Measurements from ENCODE around the gene ZBBX.
A peak's percentile ranks its signal among the peaks of the same experiment; 100 is the strongest.
"Not testable (repeated sequence)": the region's sequence is repeated elsewhere in the genome, so short reads cannot be mapped to it uniquely, and the experiment has no call there.

Gene ZBBX, protein sequence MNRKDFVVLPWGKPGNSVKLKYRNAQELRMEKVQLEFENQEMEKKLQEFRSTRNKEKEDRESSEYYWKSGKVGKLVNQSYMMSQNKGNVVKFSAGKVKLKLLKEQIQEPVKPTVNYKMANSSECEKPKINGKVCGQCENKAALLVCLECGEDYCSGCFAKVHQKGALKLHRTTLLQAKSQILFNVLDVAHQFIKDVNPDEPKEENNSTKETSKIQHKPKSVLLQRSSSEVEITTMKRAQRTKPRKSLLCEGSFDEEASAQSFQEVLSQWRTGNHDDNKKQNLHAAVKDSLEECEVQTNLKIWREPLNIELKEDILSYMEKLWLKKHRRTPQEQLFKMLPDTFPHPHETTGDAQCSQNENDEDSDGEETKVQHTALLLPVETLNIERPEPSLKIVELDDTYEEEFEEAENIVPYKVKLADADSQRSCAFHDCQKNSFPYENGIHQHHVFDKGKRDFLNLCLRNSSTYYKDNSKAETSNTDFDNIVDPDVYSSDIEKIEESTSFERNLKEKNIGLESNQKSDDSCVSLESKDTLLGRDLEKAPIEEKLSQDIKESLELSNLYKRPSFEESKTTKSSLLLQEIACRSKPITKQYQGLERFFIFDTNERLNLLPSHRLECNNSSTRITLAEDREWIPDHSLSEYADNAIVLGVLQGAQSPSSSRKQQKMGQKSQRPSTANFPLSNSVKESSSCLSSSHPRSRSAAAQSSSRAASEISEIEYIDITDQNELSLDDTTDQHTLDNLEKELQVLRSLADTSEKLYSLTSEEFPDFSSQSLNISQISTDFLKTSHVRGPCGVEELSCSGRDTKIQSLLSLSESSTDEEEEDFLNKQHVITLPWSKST

DNA sequence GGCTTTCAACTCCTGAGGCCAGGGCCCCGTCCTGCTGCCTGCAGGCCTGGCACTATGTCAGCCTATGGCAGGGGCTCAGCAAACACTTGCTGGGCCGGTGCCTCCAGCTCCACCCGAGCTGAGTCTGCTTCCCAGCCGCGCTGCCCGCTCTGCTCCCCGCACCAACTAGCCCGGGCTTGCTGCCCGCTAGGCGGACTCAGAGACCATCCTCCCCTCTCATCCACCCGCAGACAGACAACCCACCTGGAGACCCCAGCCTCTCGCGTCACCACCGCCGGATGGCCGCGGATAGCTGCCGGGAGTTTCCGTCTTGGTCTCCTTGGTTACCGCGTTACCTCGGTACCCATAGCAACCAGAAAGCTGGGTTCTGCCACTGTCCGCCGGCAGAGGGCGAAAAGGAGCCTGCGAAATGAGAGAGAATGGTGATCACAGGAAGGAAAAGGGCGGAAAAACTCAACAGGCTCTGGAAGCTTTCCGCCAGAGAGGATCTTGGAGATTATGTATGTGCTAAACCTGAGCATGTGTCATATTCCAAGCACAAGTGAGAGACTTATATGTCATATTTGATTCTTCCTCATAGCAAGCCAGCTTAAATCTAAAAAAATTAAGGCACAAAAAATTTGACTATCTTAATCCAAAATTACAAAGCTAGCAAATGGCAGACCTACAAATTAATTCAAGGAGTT, at the start of gene ZBBX:
Gene ZBBX, minus strand, starts transcription at position 294 of the 686 bp plus-strand sequence. CDS start 7,396 bp downstream, outside the sequence.
- peak; percentile 69 for DNase-seq (ENCODE audit: low read depth)

DNA sequence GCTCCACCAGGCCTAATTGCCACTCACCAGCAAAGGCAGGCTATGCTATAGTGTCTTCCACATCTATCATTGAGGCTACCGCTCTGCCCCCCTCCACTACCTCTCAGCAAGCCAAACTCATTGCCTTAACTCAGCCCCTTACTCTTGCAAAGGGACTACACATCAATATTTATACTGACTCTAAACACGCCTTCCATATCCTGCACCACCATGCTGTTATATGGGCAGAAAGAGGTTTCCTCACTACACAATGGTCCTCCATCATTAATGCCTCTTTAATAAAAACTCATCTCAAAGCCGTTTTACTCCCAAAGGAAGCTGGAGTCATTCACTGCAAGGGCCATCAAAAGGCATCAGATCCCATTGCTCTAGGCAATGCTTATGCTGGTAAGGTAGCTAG, 46.9 kb upstream of the ZBBX start:
- DNase-seq (ENCODE audit: low read depth): not testable (repeated sequence)

DNA sequence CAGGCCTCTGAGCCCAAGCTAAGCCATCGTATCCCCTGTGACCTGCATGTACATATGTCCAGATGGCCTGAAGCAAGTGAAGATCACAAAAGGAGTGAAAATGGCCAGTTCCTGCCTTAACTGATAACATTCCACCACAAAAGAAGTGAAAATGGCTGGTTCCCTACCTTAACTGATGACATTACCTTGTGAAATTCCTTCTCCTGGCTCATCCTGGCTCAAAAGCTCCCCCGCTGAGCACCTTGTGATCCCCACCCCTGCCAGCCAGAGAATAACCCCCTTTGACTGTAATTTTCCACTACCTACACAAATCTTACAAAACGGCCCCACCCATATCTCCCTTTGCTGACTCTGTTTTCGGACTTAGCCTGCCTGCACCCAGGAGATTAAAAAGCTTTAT, 42.3 kb upstream of the ZBBX start:
- DNase-seq (ENCODE audit: low read depth): not testable (repeated sequence)

DNA sequence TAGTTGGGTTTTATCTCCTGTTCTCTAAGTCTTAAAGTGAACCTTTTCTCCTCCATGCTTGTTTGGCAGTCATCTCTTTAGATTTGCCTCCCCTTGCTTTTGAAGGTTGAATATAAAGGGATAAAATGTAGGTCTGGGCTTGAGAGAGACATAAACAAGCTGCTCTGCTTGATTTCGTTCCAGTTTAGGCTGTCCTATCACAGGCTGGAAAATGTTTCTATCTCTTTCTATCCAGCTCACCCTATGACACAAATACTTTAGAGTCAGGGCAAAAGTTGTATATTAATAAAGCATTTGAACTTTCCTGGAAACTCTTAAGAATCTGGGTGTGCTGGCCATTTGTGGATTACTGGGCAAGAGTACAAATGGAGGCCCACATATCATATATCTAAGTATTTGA, 29.5 kb upstream of the ZBBX start:
- DNase-seq (ENCODE audit: low read depth): no peak

DNA sequence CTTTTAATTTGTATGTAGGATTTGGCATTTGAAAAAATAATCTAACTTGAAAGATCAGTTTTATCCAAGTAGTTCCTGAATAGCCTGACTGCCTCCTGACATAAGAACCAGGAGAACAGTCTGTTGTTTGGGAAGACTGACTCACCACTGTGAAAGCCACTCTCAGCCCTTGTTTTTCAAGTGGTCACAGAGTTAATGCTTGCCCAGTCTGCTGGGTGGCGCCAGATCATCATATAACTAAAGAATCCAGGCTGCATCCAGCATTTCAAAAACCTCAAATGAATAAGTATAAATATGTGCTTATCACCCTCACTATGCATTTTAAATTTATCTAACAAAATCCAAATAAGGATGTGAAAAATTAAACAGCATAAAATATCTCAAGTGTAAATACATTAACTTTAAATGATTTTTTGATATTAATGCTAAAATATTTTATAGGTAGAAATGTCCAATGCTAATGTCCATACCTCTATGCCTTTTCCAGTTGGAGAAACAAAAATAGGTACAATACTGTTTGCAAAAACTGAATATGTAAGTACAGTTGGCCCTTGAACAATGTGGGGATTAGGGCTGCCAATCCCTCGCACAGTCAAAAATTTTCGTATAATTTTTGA, 26.9 kb upstream of the ZBBX start:
- no peak for DNase-seq (ENCODE audit: low read depth)

DNA sequence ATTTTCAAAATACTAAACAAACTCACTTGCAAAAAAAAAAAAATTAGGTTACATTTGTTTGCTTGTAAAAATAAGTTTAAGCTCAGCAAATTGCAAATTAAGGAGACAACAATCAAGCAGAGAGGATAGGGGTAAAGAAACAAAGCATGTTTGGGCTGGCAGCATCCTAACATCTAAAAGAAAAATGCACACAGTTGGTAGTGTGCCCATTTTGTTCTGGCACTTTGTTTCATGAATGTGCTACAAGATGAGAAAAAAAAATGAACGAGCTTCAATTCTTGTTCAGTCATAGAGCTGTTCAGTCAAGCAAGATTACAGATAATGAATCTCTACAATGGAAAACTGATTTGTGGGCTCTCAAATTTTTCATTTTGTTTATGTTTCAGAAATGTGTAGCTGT, 17.7 kb upstream of the ZBBX start:
- no peak for DNase-seq (ENCODE audit: low read depth)

DNA sequence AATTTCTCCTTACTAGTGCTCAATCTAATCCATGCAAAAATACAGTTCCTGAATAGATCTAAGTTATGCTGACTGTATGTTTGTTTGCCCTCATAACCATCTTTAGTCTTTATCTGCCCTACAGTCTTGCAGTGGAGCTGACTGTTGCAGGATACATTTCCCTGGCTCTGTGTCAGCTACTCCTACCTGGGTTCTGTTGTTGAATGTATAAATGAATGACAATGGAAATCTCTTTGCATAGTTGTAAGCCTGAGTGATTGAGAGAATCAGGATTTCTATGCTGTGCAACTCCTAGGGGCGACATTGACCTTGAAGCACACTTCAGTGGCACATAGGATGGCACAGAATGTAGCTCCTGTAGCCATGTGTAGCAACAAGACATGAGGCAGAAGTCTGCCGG, 16.0 kb upstream of the ZBBX start:
- no peak for DNase-seq (ENCODE audit: low read depth)

DNA sequence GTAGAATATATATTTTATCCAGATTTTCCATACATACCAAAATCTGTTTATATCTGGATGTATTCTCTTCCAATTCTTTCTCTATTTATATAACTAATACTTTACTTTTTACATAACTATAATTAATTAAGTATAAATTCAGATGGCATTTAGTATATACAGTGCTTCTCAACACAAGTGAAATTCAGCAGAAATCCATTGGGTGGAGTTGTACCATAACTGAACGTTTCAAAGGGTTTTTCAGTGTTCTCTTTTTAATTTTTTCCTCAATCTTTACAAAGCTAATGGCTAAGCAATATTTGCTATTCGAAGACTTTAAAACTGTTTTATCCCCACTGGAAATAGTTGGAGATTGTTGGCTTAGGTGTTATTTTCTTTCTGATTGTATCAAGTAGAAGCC, 13.9 kb upstream of the ZBBX start:
- no peak for DNase-seq (ENCODE audit: low read depth)

DNA sequence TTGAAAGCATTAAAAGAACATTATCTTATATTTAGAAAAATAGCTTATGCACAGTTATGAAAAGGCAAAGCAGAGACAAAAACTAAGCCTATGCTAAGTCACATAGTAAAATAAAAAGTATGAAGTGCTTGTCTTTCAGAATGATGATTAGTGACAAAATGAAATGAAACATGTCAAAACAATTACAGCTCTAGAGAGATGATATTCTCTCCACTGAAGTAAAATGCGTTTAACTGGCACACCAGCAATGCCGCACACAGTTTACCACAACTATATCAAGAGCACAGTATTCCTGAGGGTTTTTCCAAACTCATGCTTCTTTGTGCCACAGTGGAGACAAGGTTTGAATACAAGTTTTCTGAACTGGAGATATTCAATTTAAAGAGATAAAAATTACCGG, 2.1 kb upstream of the ZBBX start:
- DNase-seq (ENCODE audit: low read depth): no peak

DNA sequence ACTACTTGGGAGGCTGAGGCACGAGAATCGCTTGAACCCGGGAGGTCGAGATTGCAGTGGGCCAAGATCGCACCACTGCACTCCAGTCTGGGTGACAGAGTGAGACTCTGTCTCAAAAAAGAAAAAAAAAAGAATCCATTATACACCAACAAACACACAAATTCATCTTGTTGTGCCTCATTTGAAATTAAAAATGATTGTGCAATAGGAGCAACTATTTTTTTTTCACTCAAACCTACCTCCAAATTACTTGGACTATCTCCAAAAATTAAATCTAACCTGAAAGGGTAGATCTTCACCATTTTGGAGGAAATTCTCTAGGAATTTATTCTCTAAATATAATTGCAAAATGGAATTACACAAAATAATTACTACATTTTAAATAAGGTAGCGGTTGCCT, 4.6 kb downstream of the ZBBX start:
- DNase-seq (ENCODE audit: low read depth): no peak

DNA sequence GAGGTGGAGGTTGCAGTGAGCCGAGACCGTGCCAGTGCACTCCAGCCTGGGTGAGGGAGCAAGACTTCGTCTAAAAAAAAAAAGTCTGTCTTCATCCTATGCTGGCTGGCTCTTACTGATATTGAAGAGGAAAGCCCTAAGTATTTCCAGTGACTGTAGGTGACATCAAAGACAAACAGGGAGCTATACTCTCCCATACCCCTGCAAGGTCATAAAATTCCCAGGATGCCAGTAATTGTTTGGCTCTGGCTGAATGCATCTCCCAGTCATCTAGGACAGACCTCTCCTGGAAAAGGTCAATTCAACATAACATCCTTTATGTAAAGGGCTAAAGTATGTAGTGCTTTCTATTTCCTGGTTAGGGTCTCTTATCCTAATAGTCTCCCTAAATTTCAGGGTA, 8.0 kb downstream of the ZBBX start:
- no peak for DNase-seq (ENCODE audit: low read depth)

DNA sequence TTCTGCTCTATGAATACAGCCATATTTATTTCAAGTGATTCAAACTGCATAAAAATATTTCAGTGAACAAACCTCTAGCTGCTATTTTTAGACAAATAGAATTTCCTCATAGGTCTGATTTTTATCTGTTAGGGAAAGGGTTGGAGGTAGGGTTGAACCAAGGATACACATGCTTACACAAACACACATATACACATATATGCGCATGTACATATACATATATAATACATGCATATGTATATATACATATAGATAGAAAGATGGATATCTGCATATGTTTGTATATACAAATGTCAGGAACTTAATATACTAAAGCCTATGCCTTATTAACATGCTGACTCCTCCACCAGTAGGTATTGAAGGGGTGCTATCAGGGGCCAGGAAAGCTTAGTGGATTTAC, 18.1 kb downstream of the ZBBX start:
- DNase-seq (ENCODE audit: low read depth): no peak

DNA sequence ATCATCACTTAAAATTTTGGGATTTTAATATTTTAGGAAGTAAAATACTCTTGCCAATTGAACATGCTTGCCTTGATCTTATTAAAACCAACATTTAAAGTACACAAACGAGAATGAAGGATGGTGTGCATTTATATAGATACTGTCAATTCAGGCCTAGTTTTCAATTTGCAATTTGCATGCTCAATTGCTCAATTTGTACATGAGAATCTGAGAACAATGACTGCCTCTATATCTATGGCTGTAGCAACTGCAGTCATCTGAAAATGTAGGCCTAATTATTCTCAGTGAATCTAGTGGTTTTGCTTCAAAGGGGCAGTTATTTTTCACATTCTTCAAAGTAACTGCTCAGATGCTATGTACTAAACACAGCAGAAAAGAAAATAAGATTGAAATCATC, 18.8 kb downstream of the ZBBX start:
- no peak for DNase-seq (ENCODE audit: low read depth)

DNA sequence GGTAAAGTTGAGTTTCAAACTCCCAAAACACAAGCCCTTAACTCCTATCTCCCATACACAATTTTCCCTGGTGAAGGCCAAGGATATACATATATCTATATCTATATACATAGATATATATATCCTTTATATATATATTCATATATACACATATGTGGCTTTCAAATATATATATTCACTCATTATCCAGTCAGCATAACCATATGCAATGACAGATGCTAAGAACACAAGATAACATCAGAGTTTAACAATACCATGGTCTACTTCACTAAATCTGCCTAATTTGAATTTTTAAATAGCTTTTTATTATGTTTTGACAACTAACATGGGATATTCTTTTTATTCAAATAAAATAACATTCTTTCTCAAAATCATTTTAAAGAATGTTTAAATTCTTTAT, 24.7 kb downstream of the ZBBX start:
- DNase-seq (ENCODE audit: low read depth): no peak

DNA sequence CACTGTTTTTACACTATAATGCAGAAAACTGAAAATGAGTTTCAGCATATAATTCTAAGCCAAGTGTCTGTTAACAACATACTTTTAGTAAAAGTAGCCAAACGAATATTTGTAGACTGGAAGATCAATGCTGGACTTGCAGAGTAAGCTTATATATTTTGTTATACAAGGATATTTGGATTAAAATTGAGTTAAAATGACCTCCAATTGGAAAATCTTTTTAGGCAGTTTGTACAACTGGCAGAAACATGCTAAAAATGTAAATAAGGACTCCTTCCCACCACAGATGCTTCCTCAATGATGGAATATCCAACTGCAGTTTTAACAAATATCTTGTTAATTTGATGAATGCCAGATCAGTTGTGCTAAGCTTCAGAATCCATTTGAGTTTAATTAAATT, 25.3 kb downstream of the ZBBX start:
- DNase-seq (ENCODE audit: low read depth): no peak

DNA sequence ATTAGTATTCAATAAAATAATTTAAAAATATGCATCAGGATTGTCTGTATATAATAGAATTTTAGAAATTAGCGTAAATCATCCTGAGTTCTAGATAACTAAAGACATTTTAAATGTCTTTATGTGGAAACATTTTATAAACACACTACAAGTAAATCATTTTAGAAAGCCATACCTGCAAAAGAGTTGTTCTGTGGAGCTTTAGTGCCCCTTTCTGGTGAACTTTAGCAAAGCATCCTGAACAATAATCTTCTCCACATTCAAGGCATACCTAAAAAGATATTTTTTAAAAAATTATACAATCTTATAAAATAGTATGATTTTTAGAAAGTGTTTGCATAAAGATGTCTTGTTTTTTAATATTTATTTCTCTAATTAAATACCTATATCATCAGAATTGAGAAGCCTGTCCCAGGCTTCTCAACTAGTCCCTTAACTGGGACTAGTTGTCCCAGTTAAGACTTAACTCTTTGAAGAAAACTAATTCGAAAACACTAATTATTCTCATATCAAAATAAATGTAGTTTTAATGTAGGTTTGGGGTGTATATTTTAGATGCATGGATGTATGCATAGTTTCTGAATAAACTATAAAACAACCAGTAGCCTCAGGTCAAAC, 29.7 kb downstream of the ZBBX start:
- DNase-seq (ENCODE audit: low read depth): no peak

DNA sequence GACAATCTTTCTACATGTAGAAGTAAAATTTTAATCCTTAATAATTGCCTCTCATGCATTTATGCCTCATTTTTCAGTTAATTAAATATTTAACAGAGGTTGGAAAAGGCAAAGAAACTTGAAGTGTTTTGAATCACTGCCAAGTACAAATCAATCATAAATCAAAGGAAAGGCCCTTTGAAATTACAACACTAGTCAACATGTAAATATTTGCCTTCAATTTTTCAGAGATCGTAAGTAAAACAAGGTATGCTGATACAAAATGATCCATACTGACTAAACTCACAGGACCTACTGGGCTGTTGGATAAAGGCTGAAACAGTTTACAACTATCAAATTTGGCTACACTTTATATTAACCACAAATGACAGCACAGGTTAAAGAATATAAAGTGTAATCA, 33.9 kb downstream of the ZBBX start:
- DNase-seq (ENCODE audit: low read depth): no peak

DNA sequence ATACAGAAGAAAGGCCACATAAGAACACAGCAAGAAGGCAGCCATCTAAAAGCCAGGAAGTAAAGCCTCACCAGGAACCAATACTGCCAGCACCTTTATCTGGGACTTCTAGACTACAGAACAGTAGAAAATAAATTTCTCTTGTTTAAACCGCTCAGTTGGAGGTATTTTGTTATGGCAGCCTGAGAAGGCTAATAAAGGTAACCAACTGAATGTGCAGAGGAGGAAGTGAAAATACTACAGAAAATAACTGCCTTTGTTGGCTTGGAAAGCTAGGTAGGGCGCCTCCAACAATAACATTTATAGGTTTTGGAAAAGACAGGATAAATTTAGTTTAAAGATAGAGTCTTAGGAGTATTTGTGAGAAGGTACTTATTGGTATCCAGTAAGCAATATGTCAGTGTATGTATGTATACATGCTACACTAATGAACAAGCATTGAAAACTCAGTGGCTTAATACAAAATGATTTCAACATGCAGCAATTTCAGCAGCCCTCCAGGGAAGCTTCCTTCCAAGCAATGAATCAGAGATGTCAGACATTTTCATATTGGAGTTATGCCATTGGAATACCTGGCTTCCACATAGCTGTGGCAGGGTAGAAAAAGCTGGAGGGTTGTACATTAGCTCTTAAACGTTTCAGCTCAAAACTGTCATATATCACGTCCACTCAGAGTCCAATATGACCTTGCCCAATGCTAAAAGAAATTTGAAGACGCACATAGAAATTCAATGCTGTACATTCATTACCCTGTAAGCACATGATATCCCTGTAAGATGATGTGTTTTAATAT, 48.9 kb downstream of the ZBBX start:
- DNase-seq (ENCODE audit: low read depth): no peak

DNA sequence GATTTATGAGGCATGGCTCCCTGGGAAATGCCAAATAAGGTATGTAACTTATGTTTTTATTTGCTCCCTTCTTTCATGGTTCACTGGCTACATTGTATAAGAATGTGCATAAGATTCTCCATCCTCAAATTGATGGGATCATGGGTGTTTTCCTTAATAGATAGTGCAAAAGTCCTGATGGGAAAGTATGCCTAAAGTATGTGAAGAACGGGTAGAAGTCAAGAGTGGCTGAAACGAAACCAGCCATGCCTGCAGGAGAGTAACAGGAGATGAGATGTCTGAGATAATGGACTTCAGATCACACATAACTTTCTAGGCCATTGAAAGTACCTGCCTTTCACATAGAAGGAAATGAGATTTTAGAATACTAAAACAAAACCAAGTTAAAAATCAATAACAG, 56.5 kb downstream of the ZBBX start:
- DNase-seq (ENCODE audit: low read depth): no peak

DNA sequence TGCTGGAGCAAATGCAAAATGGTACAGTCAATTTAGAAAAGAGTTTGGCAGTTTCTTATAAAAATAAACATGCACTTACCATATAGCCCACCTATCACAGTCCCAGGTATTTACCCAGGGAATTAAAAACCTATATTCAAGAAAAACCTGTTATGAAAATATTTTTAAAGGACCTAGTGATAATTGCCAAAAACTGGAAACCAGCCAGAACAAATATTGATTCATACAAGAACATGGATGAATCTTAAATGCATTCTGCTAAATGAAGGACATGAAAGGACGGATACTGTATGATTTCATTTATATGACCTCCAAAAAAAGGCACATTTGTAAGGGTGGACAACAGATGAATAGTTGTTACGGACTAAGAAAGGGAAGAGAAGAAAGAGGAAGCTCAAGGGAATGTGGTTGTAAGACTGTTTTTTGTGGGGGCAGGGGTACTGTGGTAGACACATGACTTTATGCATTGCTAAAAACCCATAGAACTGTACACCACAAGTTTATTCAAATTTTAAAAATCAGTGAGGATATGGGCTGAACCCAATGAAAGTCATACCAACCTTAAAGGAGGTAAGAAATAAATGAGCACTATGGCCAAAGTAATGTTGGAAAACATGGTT, 61.0 kb downstream of the ZBBX start:
- no peak for DNase-seq (ENCODE audit: low read depth)

DNA sequence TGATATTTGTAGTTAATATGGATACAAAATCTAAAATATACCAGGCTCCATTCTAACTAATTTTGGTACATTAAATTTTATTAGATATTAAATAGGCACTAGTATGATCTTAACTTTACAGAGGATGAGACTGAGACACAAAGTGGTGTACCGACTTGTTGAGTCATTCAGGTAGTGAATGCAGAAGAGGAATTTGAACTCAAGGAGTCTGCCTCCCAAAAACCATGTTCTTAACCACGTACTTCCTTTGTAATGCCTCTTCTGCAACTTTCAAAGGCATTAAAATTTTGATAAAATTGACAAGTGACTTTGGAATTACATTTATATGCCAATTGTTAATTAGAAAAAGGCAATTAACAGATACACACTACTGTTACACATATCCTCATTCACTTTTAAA, 61.8 kb downstream of the ZBBX start:
- no peak for DNase-seq (ENCODE audit: low read depth)

Measured in stimulated activated CD8-positive, alpha-beta memory T cell treated with anti-CD3 and anti-CD28 coated beads, Interleukin-15, amount 100 ng/mL, for 24 hours (primary cell).